Keratinocyte (primary cell): ENCODE results near the gene PPHLN1.

ENCODE experiments used
- CTCF ChIP-seq, 3 experiments: IDR thresholded peaks in 1 of 3; conservative IDR thresholded peaks in 1 of 3; optimal IDR thresholded peaks in 1 of 3; 2 replicates in 2 of 3; 3 replicates in 1 of 3; pipeline versions ENCODE3 to v1.5.1; 2011; ENCODE audit warnings: low read length in 3 of 3, mild to moderate bottlenecking in 3 of 3, moderate library complexity in 2 of 3, control low read depth in 1 of 3, inconsistent platforms in 1 of 3; ENCODE audit not compliant: insufficient read depth in 2 of 3; ENCODE audit errors: extremely low read depth in 1 of 3
- EZH2 ChIP-seq: IDR thresholded peaks from one replicate; pipeline ENCODE4 v1.6.1; 2012; ENCODE audit warnings: inconsistent platforms, mild to moderate bottlenecking, low read length, moderate library complexity

- TF ChIP-seq CTCF (optimal IDR thresholded peaks at IDR 0.05 in 1 of 3, IDR thresholded peaks at IDR 0.05 in 1 of 3, conservative IDR thresholded peaks at IDR 0.05 in 1 of 3; ENCODE audit: extremely low read depth in 1 of 3, insufficient read depth in 2 of 3, low read length in 3 of 3) (no peak), EZH2 (no peak)
Measured at GRCh38 chr12:42410340-42410739, 84.4 kb downstream of the PPHLN1 start.
